Measurements from ENCODE around the gene SLC51B. TPM values are rescaled to one million over a fixed set of nuclear protein-coding genes. Genes with fewer than 3 reads are reported as not detected.

Gene SLC51B
- total and polyA plus RNA-seq, 2 of the 4 experiments (the other 2 are of a cell fraction): not detected

DNA sequence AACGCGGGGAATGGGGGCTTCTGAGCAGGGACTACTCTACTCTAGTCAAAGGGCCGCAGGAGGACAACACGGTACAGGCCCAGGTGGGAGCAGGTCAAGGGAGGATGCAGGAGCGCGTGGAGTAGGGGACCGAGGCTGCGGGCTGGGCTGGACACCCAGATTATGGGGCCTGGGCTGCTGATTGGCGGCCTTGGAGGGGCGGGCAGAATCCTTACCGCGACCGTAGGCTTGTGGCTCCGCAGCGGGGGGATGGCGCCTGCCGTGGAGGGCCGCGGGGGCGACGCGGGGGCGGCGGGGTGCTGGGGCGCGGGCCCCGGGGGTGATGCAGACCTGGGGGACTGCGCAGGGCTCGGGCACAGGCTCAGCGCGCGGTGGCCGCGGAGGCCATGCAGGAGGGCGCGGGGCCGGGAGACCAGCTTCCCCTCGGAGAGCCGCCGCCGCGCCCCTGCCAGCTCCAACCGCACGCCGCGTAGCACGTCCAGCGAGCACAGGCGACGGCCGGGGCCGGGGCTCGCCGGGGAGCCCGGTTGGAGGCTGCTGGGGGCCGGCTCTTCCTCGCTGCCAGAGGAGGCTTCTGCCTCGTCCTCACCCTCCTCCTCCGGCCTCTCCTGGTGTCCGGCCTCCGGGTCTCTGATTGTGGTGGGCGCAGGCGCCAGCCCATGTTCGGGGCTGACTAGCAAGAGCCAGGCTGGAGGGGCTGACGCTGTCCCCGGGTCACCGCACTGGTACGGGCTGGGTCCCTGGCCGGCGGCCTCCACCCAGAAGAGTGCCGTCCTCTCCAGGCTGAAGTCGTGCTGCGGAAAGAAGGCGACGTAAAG, 56.9 kb downstream of the SLC51B start:
- no peak overlapping the region for H3K56ac ChIP-seq (ENCODE audit: extremely low read depth, insufficient read depth, low read length)
- 66% methylated on average over 37 of the region's 75 CpGs; no CpG with 5 or more reads in 1 of the 2 experiments for WGBS, 2 experiments (ENCODE audit: extremely low coverage in 2 of 2, insufficient read length in 1 of 2)
- in situ Hi-C loops (cut with MboI; ENCODE audit: low sequenced_read_pairs): no loop called here
- H3K4me2 ChIP-seq (ENCODE audit: low read depth, low read length): no peak overlapping the region
- no peak for DNase-seq
- no peak overlapping the region for H3K27ac ChIP-seq (ENCODE audit: insufficient read depth, low read length)
- H2AK5ac ChIP-seq (ENCODE audit: low read depth, low read length): no peak overlapping the region
- no peak overlapping the region for H4K91ac ChIP-seq (ENCODE audit: insufficient read depth, low read depth, low read length)
- no peak overlapping the region for H3K9ac ChIP-seq (ENCODE audit: low read depth, low read length)
- H4K5ac ChIP-seq (ENCODE audit: low read depth, low read length): no peak overlapping the region
- H4K8ac ChIP-seq (ENCODE audit: low read depth in 2 of 2, low read length in 2 of 2): no peak overlapping the region
- peaks cover 42% of the 10 kb centered on the region for H3K36me3 ChIP-seq (ENCODE audit: control insufficient read depth, insufficient read depth, low read length)
- ChIA-PET CTCF (interaction anchor here (0.6 to 2.5 kb wide), 18 partner anchors 8 to 83 kb away, joined by 3 to 26 read pairs (median 6); partner anchors contain the start of genes CLPX and SLC51B), POLR2A (ENCODE audit: unreplicated experiment) (no interaction called here)
- H2AFZ ChIP-seq (replicated peaks; ENCODE audit: low read length, poor library complexity): no peak overlapping the region
- H3K14ac ChIP-seq (replicated peaks; ENCODE audit: low read depth, low read length): no peak overlapping the region
- H3K23ac ChIP-seq (ENCODE audit: low read depth, low read length): no peak overlapping the region
- dilution Hi-C loops (cut with HindIII; ENCODE audit: low sequenced_read_pairs, unreplicated experiment): no loop called here
- H2AK9ac ChIP-seq (replicated peaks; ENCODE audit: low read depth, low read length, poor library complexity): no peak overlapping the region
- H3K4ac ChIP-seq (ENCODE audit: low read depth, low read length): no peak overlapping the region
- H3K27me3 ChIP-seq (ENCODE audit: control insufficient read depth, insufficient read depth, low read length): no peaks in the 10 kb centered on the region
- H2BK15ac ChIP-seq (ENCODE audit: low read depth, low read length): no peak overlapping the region
- no peak overlapping the region for H3K18ac ChIP-seq (ENCODE audit: low read depth, low read length)
- intact Hi-C loops (cut with micrococcal nuclease): loop anchor here (1.0 kb wide), 2 partner anchors 48 to 69 kb away; no protein-coding TSS in a partner anchor
- no peaks in the 10 kb centered on the region; the same call in 1 of the 2 replicates for H4K20me1 ChIP-seq (ENCODE audit: insufficient read depth, low read length)
- ATAC-seq (ENCODE audit: low read depth): peak; percentile 35
- TF ChIP-seq POLR2A (IDR thresholded peaks at IDR 0.05; ENCODE audit: low read depth, low read length) (no peak), RFX5 (IDR thresholded peaks at IDR 0.05; ENCODE audit: low read depth, low read length) (no peak), CHD1 (IDR thresholded peaks at IDR 0.05; ENCODE audit: low read depth, low read length) (no peak), MXI1 (IDR thresholded peaks at IDR 0.05; ENCODE audit: borderline replicate concordance, low read depth, low read length) (no peak), SMC3 (IDR thresholded peaks at IDR 0.05; ENCODE audit: low read depth, low read length) (no peak), RAD21 (IDR thresholded peaks at IDR 0.05; ENCODE audit: low read length) (no peak), NFE2L2 (IDR thresholded peaks at IDR 0.05; ENCODE audit: low read depth, low read length) (no peak), FOS (IDR thresholded peaks at IDR 0.05; ENCODE audit: low read depth, low read length) (no peak), MAZ (IDR thresholded peaks at IDR 0.05; ENCODE audit: borderline replicate concordance, low read depth, low read length) (no peak)
- TF ChIP-seq, protein P1, sequence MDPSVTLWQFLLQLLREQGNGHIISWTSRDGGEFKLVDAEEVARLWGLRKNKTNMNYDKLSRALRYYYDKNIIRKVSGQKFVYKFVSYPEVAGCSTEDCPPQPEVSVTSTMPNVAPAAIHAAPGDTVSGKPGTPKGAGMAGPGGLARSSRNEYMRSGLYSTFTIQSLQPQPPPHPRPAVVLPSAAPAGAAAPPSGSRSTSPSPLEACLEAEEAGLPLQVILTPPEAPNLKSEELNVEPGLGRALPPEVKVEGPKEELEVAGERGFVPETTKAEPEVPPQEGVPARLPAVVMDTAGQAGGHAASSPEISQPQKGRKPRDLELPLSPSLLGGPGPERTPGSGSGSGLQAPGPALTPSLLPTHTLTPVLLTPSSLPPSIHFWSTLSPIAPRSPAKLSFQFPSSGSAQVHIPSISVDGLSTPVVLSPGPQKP (IDR thresholded peaks at IDR 0.05; ENCODE audit: borderline replicate concordance, low read depth, low read length): no peak
- TF ChIP-seq, protein P2, sequence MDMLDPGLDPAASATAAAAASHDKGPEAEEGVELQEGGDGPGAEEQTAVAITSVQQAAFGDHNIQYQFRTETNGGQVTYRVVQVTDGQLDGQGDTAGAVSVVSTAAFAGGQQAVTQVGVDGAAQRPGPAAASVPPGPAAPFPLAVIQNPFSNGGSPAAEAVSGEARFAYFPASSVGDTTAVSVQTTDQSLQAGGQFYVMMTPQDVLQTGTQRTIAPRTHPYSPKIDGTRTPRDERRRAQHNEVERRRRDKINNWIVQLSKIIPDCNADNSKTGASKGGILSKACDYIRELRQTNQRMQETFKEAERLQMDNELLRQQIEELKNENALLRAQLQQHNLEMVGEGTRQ (IDR thresholded peaks at IDR 0.05; ENCODE audit: low read depth, low read length): no peak
- TF ChIP-seq, protein P3, sequence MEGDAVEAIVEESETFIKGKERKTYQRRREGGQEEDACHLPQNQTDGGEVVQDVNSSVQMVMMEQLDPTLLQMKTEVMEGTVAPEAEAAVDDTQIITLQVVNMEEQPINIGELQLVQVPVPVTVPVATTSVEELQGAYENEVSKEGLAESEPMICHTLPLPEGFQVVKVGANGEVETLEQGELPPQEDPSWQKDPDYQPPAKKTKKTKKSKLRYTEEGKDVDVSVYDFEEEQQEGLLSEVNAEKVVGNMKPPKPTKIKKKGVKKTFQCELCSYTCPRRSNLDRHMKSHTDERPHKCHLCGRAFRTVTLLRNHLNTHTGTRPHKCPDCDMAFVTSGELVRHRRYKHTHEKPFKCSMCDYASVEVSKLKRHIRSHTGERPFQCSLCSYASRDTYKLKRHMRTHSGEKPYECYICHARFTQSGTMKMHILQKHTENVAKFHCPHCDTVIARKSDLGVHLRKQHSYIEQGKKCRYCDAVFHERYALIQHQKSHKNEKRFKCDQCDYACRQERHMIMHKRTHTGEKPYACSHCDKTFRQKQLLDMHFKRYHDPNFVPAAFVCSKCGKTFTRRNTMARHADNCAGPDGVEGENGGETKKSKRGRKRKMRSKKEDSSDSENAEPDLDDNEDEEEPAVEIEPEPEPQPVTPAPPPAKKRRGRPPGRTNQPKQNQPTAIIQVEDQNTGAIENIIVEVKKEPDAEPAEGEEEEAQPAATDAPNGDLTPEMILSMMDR (conservative IDR thresholded peaks at IDR 0.05; ENCODE audit: low read depth, low read length): no peak
- no peak overlapping the region for H2BK5ac ChIP-seq (ENCODE audit: low read depth, low read length, poor library complexity, severe bottlenecking)
- H3K4me1 ChIP-seq (ENCODE audit: control insufficient read depth, insufficient read depth, low read length): no peaks in the 10 kb centered on the region
- H3K4me3 ChIP-seq (ENCODE audit: insufficient read depth, low read depth, low read length): no peak overlapping the region
- H3K9me3 ChIP-seq (ENCODE audit: control insufficient read depth, insufficient read depth, low read length): no peaks in the 10 kb centered on the region
- no peaks in the 10 kb centered on the region; a peak in 1 of 4 replicates for H3K79me1 ChIP-seq (ENCODE audit: low read depth in 1 of 2, low read length in 2 of 2)
- H3K9me1 ChIP-seq (ENCODE audit: insufficient read depth, low read length): no peaks in the 10 kb centered on the region
- no TSS peak for BruUV-seq (replicated peaks)
- no peak overlapping the region for H2BK120ac ChIP-seq (ENCODE audit: low read depth, low read length)
- H2BK20ac ChIP-seq (ENCODE audit: low read depth, low read length): no peak overlapping the region

Data from IMR-90 (cell line).